Measurements from ENCODE around the gene TIAM2. TPM values are rescaled to one million over a fixed set of nuclear protein-coding genes. Genes with fewer than 3 reads are reported as not detected.

TIAM2 gene
- polyA plus RNA-seq, 1 experiment: 12.6 TPM

GRCh38 chr6:154996016-154996590 is 988 bp downstream of the TIAM2 start:
- Histone ChIP-seq H3K9me3 (ENCODE audit: control insufficient read depth, insufficient read depth, low read length) (peaks cover 3% of the 10 kb centered on the region; the same call in 1 of the 2 replicates), H3K4me3 (ENCODE audit: low read depth, low read length) (peak overlapping the region; percentile 81), H3K27me3 (ENCODE audit: control insufficient read depth, insufficient read depth, low read length) (no peaks in the 10 kb centered on the region), H3K27ac (ENCODE audit: low read depth, low read length) (no peak overlapping the region)
- ChIA-PET POLR2A (no interaction called here), CTCF (interaction anchor here (0.6 kb wide), 1 partner anchor 68 kb away, joined by 3 read pairs; no protein-coding TSS in a partner anchor)
- DNase-seq (ENCODE audit: low read depth, low spot score): no peak
- TF ChIP-seq, protein P1, sequence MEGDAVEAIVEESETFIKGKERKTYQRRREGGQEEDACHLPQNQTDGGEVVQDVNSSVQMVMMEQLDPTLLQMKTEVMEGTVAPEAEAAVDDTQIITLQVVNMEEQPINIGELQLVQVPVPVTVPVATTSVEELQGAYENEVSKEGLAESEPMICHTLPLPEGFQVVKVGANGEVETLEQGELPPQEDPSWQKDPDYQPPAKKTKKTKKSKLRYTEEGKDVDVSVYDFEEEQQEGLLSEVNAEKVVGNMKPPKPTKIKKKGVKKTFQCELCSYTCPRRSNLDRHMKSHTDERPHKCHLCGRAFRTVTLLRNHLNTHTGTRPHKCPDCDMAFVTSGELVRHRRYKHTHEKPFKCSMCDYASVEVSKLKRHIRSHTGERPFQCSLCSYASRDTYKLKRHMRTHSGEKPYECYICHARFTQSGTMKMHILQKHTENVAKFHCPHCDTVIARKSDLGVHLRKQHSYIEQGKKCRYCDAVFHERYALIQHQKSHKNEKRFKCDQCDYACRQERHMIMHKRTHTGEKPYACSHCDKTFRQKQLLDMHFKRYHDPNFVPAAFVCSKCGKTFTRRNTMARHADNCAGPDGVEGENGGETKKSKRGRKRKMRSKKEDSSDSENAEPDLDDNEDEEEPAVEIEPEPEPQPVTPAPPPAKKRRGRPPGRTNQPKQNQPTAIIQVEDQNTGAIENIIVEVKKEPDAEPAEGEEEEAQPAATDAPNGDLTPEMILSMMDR (IDR thresholded peaks at IDR 0.05; ENCODE audit: low read depth, low read length): no peak

DNA sequence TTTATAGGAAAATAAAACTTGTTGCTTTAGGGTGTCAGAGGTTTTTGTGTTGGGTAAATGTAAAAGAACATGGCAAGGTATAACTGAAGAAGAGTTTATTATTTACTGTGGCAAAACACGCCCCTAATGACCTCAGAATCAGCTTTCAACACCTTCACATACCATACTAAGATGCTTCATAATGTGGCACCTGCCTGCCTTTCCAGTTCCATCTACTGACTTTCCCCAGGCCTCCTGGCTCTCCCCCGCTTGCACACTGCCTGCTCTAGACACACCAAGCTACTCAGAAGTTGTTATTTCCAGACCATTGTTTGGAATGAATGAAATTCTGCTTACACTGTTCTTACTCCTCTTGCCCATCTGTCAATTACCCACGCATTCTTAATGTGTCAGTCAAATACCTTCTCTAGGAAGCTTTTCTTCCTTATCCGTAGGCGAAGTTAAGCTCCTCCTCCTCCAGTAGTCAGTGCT is 1.8 kb downstream of the TIAM2 start:
- ChIA-PET CTCF (no interaction called here), POLR2A (no interaction called here)

GRCh38 chr6:154998855-154999254 is 3.7 kb downstream of the TIAM2 start:
- peaks cover 2% of the 10 kb centered on the region; the same call in 1 of the 2 replicates for H3K9me3 ChIP-seq (ENCODE audit: control insufficient read depth, insufficient read depth, low read length)
- ChIA-PET CTCF (no interaction called here), POLR2A (no interaction called here)
- H3K4me3 ChIP-seq (ENCODE audit: low read depth, low read length): no peak overlapping the region
- H3K27ac ChIP-seq (ENCODE audit: low read depth, low read length): no peak overlapping the region
- TF ChIP-seq, protein P1 (IDR thresholded peaks at IDR 0.05; ENCODE audit: low read depth, low read length): no peak
- no peak for DNase-seq (ENCODE audit: low read depth, low spot score)
- no peaks in the 10 kb centered on the region for H3K27me3 ChIP-seq (ENCODE audit: control insufficient read depth, insufficient read depth, low read length)

More for the DNA sequence above, 1.8 kb downstream of the TIAM2 start:
- H3K4me3 ChIP-seq (ENCODE audit: low read depth, low read length): no peak overlapping the region
- H3K27ac ChIP-seq (ENCODE audit: low read depth, low read length): no peak overlapping the region
- no peak for DNase-seq (ENCODE audit: low read depth, low spot score)
- H3K9me3 ChIP-seq (ENCODE audit: control insufficient read depth, insufficient read depth, low read length): peaks cover 3% of the 10 kb centered on the region; the same call in 1 of the 2 replicates
- TF ChIP-seq, protein P1 (IDR thresholded peaks at IDR 0.05; ENCODE audit: low read depth, low read length): no peak
- no peaks in the 10 kb centered on the region for H3K27me3 ChIP-seq (ENCODE audit: control insufficient read depth, insufficient read depth, low read length)

DNA sequence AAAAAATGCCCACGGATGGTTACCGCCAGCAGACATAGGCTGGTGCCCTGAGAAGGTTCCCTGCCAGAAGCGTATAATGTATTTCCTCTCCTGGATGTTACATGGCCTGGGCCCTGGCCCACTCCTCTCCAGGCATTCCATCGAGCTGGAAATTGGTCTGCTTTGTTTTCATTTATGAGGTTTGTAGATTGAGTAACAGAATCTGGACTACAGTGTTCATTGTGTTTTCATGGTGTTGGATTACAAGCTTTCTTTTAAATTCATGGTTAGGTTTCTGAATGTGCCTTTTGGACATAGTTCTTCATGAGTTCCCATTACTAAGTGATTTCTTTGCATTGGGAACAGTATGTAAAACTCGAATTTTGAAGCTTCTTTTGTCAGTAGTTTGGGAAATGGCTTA is 6.4 kb downstream of the TIAM2 start:
- CTCF ChIA-PET: interaction anchor here (0.8 to 1.7 kb wide), 4 partner anchors 119 to 176 kb away, joined by 3 to 6 read pairs (median 4); no protein-coding TSS in a partner anchor
- TF ChIP-seq, protein P1 (IDR thresholded peaks at IDR 0.05; ENCODE audit: low read depth, low read length): no peak
- Histone ChIP-seq H3K9me3 (ENCODE audit: control insufficient read depth, insufficient read depth, low read length) (no peaks in the 10 kb centered on the region), H3K27ac (ENCODE audit: low read depth, low read length) (no peak overlapping the region), H3K4me3 (ENCODE audit: low read depth, low read length) (no peak overlapping the region), H3K27me3 (ENCODE audit: control insufficient read depth, insufficient read depth, low read length) (no peaks in the 10 kb centered on the region)
- DNase-seq (ENCODE audit: low read depth, low spot score): no peak
- POLR2A ChIA-PET: no interaction called here

DNA sequence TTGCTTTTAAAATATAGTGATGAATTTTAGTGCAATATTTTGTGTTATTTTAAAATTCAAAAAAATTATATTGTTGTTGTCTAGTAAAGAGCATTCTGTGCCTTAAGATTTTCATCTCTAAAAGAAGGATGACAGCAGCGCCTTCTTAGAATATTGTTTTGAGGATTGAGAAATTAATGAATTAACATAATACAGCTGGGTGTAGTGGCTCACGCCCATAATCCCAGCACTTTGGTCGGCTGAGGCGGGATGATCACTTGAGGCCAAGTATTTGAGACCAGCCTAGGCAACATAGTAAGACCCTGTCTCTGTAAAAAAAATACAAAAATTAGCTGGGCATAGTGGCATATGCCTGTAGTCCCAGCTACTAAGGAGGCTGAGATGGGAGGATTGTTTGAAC is 6.8 kb downstream of the TIAM2 start:
- TF ChIP-seq, protein P1 (IDR thresholded peaks at IDR 0.05; ENCODE audit: low read depth, low read length): no peak
- no peaks in the 10 kb centered on the region for H3K27me3 ChIP-seq (ENCODE audit: control insufficient read depth, insufficient read depth, low read length)
- DNase-seq (ENCODE audit: low read depth, low spot score): no peak
- CTCF ChIA-PET: interaction anchor here (1.1 to 1.7 kb wide), 3 partner anchors 134 to 175 kb away, joined by 3 to 6 read pairs (median 3); no protein-coding TSS in a partner anchor
- no peaks in the 10 kb centered on the region for H3K9me3 ChIP-seq (ENCODE audit: control insufficient read depth, insufficient read depth, low read length)
- H3K27ac ChIP-seq (ENCODE audit: low read depth, low read length): no peak overlapping the region
- no peak overlapping the region for H3K4me3 ChIP-seq (ENCODE audit: low read depth, low read length)
- POLR2A ChIA-PET: no interaction called here
